Erythroblast (primary cell): ENCODE results near the gene DYNC2H1.

ENCODE experiments used
- GATA1 ChIP-seq: IDR thresholded peaks from 2 replicates; pipeline ENCODE4 v1.6.1; 2011; ENCODE audit warnings: low read depth, mild to moderate bottlenecking, control low read depth, low read length, moderate library complexity
- POLR2A ChIP-seq: IDR thresholded peaks from 2 replicates; pipeline ENCODE4 v1.6.1; 2011; ENCODE audit warnings: mild to moderate bottlenecking, low read length

DNA sequence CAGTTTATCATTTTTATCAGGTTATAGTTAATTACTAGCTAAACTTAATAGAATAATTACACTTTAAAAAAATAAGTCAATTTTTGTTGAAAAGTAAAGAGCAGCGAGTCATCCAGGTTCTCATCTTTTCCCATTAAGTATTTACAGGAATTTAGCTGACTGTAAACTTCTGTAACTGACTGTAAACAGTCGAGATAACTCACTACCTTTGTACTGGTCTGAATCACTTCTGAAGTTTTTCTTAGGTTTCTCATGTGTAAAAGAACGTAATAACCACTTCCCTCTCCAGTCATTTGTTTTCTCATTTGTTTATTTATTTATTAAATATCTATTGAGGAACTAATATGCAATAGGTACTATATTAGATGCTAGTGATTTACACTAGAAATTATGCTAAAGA, 270.8 kb downstream of the DYNC2H1 start:
- TF ChIP-seq POLR2A, result no peak
- no peak for TF ChIP-seq GATA1
